GM23338 (cell line): ENCODE data around the gene TTC31.

ENCODE experiments used
- CREB1 ChIP-seq: fragments of 250-450 bp; sonication (Bioruptor Pico); IDR thresholded peaks from 2 replicates; pipeline ENCODE4 v1.5.0; 2020; ENCODE audit warnings: low read depth, mild to moderate bottlenecking, moderate library complexity
- EZH2 ChIP-seq: fragments of 200-600 bp; sonication (generic); IDR thresholded peaks from one replicate; pipeline ENCODE4 v1.8.0; 2017; ENCODE audit warnings: antibody characterized with exemption, mild to moderate bottlenecking, low read depth; ENCODE audit not compliant: unreplicated experiment
- EZH2phosphoT487 ChIP-seq: fragments of 200-600 bp; sonication (generic); IDR thresholded peaks from one replicate; pipeline ENCODE4 v1.8.1; 2018; ENCODE audit warnings: antibody characterized with exemption; ENCODE audit not compliant: unreplicated experiment
- JUNB ChIP-seq: IDR thresholded peaks from one replicate; pipeline ENCODE4 v1.6.1; 2016; ENCODE audit warnings: antibody characterized with exemption; ENCODE audit not compliant: unreplicated experiment
- NANOG ChIP-seq: IDR thresholded peaks from 2 replicates; pipeline ENCODE4 v1.6.1; 2016; ENCODE audit warnings: antibody characterized with exemption, borderline replicate concordance
- POLR2AphosphoS5 ChIP-seq: IDR thresholded peaks from 2 replicates; pipeline ENCODE4 v1.6.1; 2016; ENCODE audit warnings: antibody characterized with exemption, low read depth
- STAT1 ChIP-seq: IDR thresholded peaks from one replicate; pipeline ENCODE4 v1.6.1; 2016; ENCODE audit warnings: antibody characterized with exemption; ENCODE audit not compliant: unreplicated experiment
- ZNF114 ChIP-seq: fragments of 250-450 bp; sonication (Bioruptor Pico); IDR thresholded peaks from 2 replicates; pipeline ENCODE4 v1.5.0; 2020; ENCODE audit warnings: mild to moderate bottlenecking, moderate library complexity
- ZNF331 ChIP-seq: fragments of 250-450 bp; sonication (Bioruptor Pico); IDR thresholded peaks from 2 replicates; pipeline ENCODE4 v1.5.0; 2020; ENCODE audit warnings: low read depth, mild to moderate bottlenecking, moderate library complexity
- TF ChIP-seq, protein P1 (sequence below), 2 experiments: fragments of 200-600 bp in 1 of 2; sonication (generic) in 1 of 2; conservative IDR thresholded peaks; 2 replicates each; pipeline versions ENCODE4 v1.5.1 to v1.6.1; 2016 to 2017; ENCODE audit warnings: antibody characterized with exemption in 2 of 2, low read depth in 2 of 2, mild to moderate bottlenecking in 2 of 2, moderate library complexity in 1 of 2
- TF ChIP-seq, protein P2 (sequence below): IDR thresholded peaks from one replicate; pipeline ENCODE4 v1.6.1; 2018; ENCODE audit warnings: antibody characterized with exemption; ENCODE audit not compliant: unreplicated experiment
- TF ChIP-seq, protein P3 (sequence below): fragments of 250-450 bp; sonication (Bioruptor Pico); IDR thresholded peaks from 2 replicates; pipeline ENCODE4 v1.5.0; 2020; ENCODE audit warnings: mild to moderate bottlenecking, moderate library complexity
- TF ChIP-seq, protein P4 (sequence below): IDR thresholded peaks from 2 replicates; pipeline ENCODE4 v1.6.1; 2016; ENCODE audit warnings: antibody characterized with exemption

GRCh38 chr2:74472086-74472944 lies 10.6 kb upstream of the TTC31 start, which contains the start of gene MRPL53:
- TF ChIP-seq, protein P1, sequence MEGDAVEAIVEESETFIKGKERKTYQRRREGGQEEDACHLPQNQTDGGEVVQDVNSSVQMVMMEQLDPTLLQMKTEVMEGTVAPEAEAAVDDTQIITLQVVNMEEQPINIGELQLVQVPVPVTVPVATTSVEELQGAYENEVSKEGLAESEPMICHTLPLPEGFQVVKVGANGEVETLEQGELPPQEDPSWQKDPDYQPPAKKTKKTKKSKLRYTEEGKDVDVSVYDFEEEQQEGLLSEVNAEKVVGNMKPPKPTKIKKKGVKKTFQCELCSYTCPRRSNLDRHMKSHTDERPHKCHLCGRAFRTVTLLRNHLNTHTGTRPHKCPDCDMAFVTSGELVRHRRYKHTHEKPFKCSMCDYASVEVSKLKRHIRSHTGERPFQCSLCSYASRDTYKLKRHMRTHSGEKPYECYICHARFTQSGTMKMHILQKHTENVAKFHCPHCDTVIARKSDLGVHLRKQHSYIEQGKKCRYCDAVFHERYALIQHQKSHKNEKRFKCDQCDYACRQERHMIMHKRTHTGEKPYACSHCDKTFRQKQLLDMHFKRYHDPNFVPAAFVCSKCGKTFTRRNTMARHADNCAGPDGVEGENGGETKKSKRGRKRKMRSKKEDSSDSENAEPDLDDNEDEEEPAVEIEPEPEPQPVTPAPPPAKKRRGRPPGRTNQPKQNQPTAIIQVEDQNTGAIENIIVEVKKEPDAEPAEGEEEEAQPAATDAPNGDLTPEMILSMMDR (conservative IDR thresholded peaks at IDR 0.05; ENCODE audit: low read depth in 2 of 2), result no peak; a peak in 1 of 4 replicates
- TF ChIP-seq POLR2AphosphoS5 (peak; percentile 99), NANOG (no peak), JUNB (no peak), EZH2 (no peak), ZNF114 (CRISPR knock-in tag) (no peak), EZH2phosphoT487 (no peak), CREB1 (peak; percentile 83), STAT1 (no peak), ZNF331 (CRISPR knock-in tag) (no peak)
- TF ChIP-seq, protein P2, sequence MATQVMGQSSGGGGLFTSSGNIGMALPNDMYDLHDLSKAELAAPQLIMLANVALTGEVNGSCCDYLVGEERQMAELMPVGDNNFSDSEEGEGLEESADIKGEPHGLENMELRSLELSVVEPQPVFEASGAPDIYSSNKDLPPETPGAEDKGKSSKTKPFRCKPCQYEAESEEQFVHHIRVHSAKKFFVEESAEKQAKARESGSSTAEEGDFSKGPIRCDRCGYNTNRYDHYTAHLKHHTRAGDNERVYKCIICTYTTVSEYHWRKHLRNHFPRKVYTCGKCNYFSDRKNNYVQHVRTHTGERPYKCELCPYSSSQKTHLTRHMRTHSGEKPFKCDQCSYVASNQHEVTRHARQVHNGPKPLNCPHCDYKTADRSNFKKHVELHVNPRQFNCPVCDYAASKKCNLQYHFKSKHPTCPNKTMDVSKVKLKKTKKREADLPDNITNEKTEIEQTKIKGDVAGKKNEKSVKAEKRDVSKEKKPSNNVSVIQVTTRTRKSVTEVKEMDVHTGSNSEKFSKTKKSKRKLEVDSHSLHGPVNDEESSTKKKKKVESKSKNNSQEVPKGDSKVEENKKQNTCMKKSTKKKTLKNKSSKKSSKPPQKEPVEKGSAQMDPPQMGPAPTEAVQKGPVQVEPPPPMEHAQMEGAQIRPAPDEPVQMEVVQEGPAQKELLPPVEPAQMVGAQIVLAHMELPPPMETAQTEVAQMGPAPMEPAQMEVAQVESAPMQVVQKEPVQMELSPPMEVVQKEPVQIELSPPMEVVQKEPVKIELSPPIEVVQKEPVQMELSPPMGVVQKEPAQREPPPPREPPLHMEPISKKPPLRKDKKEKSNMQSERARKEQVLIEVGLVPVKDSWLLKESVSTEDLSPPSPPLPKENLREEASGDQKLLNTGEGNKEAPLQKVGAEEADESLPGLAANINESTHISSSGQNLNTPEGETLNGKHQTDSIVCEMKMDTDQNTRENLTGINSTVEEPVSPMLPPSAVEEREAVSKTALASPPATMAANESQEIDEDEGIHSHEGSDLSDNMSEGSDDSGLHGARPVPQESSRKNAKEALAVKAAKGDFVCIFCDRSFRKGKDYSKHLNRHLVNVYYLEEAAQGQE, result no peak
- TF ChIP-seq, protein P3, sequence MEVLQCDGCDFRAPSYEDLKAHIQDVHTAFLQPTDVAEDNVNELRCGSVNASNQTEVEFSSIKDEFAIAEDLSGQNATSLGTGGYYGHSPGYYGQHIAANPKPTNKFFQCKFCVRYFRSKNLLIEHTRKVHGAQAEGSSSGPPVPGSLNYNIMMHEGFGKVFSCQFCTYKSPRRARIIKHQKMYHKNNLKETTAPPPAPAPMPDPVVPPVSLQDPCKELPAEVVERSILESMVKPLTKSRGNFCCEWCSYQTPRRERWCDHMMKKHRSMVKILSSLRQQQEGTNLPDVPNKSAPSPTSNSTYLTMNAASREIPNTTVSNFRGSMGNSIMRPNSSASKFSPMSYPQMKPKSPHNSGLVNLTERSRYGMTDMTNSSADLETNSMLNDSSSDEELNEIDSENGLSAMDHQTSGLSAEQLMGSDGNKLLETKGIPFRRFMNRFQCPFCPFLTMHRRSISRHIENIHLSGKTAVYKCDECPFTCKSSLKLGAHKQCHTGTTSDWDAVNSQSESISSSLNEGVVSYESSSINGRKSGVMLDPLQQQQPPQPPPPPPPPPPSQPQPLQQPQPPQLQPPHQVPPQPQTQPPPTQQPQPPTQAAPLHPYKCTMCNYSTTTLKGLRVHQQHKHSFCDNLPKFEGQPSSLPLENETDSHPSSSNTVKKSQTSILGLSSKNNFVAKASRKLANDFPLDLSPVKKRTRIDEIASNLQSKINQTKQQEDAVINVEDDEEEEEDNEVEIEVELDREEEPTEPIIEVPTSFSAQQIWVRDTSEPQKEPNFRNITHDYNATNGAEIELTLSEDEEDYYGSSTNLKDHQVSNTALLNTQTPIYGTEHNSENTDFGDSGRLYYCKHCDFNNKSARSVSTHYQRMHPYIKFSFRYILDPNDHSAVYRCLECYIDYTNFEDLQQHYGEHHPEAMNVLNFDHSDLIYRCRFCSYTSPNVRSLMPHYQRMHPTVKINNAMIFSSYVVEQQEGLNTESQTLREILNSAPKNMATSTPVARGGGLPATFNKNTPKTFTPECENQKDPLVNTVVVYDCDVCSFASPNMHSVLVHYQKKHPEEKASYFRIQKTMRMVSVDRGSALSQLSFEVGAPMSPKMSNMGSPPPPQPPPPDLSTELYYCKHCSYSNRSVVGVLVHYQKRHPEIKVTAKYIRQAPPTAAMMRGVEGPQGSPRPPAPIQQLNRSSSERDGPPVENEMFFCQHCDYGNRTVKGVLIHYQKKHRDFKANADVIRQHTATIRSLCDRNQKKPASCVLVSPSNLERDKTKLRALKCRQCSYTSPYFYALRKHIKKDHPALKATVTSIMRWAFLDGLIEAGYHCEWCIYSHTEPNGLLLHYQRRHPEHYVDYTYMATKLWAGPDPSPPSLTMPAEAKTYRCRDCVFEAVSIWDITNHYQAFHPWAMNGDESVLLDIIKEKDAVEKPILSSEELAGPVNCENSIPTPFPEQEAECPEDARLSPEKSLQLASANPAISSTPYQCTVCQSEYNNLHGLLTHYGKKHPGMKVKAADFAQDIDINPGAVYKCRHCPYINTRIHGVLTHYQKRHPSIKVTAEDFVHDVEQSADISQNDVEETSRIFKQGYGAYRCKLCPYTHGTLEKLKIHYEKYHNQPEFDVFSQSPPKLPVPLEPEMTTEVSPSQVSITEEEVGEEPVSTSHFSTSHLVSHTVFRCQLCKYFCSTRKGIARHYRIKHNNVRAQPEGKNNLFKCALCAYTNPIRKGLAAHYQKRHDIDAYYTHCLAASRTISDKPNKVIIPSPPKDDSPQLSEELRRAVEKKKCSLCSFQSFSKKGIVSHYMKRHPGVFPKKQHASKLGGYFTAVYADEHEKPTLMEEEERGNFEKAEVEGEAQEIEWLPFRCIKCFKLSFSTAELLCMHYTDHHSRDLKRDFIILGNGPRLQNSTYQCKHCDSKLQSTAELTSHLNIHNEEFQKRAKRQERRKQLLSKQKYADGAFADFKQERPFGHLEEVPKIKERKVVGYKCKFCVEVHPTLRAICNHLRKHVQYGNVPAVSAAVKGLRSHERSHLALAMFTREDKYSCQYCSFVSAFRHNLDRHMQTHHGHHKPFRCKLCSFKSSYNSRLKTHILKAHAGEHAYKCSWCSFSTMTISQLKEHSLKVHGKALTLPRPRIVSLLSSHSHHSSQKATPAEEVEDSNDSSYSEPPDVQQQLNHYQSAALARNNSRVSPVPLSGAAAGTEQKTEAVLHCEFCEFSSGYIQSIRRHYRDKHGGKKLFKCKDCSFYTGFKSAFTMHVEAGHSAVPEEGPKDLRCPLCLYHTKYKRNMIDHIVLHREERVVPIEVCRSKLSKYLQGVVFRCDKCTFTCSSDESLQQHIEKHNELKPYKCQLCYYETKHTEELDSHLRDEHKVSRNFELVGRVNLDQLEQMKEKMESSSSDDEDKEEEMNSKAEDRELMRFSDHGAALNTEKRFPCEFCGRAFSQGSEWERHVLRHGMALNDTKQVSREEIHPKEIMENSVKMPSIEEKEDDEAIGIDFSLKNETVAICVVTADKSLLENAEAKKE (CRISPR knock-in tag), result no peak
- TF ChIP-seq, protein P4, sequence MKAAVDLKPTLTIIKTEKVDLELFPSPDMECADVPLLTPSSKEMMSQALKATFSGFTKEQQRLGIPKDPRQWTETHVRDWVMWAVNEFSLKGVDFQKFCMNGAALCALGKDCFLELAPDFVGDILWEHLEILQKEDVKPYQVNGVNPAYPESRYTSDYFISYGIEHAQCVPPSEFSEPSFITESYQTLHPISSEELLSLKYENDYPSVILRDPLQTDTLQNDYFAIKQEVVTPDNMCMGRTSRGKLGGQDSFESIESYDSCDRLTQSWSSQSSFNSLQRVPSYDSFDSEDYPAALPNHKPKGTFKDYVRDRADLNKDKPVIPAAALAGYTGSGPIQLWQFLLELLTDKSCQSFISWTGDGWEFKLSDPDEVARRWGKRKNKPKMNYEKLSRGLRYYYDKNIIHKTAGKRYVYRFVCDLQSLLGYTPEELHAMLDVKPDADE, result peak; percentile 95
